ENCODE measurements around the gene MOK. TPM values are rescaled to one million over a fixed set of nuclear protein-coding genes. Genes with fewer than 3 reads are reported as not detected.
"Not testable (repeated sequence)": the region's sequence is repeated elsewhere in the genome, so short reads cannot be mapped to it uniquely, and the experiment has no call there.

The MOK gene
- total RNA-seq, 3 donors from 2014 or later = 3.2 to 5.5 (median 4.4) TPM

DNA sequence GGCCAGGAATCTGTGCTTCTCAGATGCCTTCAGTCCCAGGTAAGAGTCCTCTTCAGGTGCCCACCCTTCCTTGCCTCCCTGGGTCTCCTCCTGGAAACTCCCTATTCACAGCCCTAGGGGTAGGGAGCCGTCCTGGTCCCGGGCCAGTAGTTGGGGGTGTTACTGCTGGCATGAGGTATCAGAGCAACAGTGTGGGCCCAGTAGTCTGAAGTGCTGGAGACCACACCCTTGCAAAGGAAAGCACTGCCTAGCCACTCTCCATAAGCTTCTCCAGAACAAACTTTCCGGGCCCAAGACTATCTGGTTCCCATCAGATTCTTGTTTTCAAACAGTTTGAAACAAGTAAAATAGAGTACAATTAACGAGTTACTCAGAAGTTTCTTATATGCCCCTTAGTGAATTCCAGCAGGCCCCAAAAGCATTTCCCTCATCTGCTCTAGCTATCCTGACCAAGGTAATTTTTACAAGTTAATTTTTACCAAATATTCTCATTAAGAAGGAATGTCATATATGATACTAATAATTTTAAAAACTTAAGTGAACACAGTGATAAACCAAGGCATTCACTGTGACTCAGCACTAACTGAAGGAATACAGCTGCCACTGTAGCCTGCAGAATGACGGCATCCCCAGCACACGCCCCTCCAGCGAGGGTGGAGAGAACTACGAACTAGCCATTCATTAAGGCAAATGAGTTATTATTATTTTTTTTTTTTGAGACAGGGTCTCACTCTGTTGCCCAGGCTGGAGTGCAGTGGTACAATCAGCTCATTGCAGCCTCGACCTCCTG lies 49.4 kb downstream of the MOK start:
- no peaks in the 10 kb centered on the region for H3K36me3 Mint-ChIP-seq (ENCODE audit: insufficient read depth)
- H3K27me3 Mint-ChIP-seq (ENCODE audit: low read depth) = no peaks in the 10 kb centered on the region
- no peaks in the 10 kb centered on the region for H3K4me1 Mint-ChIP-seq (ENCODE audit: low read depth)
- ATAC-seq (no peak), DNase-seq (no peak)
- no peaks in the 10 kb centered on the region for H3K9me3 Mint-ChIP-seq
- H3K4me3 Mint-ChIP-seq = no peak overlapping the region

DNA sequence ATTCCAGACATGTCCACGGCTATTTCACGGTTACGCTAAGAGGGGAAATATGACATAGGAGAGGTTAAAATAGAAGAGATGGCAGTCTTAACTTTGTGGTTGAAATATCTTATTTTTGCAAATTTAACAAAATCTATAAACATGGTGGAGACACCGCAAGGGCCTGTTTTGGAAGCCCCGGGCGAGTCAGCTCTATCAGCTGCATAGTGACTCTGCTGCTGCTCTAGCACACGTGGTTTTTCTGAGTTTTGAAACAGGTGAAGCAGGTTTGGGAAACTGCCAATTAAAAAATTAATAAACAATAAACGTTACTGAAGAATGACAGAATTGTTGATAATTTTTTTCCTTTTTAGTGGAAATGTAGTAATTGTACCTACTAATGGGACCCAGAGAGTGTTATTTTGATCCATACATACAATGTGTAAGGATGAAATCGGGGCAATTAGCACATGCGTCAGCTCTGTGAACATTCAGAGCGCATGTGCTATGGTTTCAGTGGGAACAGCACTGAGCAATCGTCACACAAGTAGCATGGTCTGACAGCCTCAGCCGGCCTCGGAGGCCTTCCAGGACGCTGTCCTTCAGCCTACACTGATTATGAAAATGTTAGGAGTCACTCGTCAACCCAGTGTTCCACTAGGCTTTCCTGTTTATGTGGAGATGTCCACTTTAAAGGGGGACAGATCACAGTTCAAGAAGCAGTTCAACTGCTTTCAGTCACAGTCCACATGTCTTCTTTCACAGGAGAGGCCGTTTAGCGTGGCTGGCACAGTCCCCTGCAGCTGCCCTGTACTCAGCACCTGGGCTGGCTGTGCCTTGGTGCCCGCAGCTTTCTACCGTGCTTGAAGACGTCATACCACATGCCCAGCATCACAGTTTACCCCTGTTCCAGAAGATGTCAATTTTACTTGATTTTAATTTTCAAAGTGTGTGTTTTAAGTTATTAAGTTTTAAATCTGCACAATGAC lies 51.8 kb downstream of the MOK start:
- H3K27me3 Mint-ChIP-seq (ENCODE audit: low read depth) = no peaks in the 10 kb centered on the region
- no peaks in the 10 kb centered on the region for H3K36me3 Mint-ChIP-seq (ENCODE audit: insufficient read depth)
- no peaks in the 10 kb centered on the region for H3K9me3 Mint-ChIP-seq
- no peaks in the 10 kb centered on the region for H3K4me1 Mint-ChIP-seq (ENCODE audit: low read depth)
- no peak for ATAC-seq
- H3K4me3 Mint-ChIP-seq = no peak overlapping the region
- no peak for DNase-seq

DNA sequence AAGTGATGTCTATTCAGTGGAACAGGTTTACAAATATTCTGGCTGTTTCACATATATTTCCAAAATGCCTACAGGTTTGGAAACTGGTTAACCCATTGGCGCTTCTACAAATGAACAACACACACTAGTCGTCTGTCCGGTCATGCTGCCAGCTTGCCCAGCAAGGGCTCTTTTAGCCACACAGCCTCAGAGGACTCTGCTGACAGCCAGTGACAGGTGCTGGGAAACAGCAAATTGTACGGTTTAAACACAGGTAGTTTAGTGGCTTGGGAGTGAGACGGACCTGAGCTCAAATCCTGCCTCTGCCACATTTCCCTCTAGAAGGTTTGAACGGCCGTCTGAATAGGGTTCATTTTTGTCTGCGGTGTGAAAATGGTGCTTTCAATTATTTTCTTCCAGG lies 53.8 kb downstream of the MOK start:
- H3K9me3 Mint-ChIP-seq = no peaks in the 10 kb centered on the region
- H3K4me1 Mint-ChIP-seq (ENCODE audit: low read depth) = no peaks in the 10 kb centered on the region
- no peak overlapping the region for H3K4me3 Mint-ChIP-seq
- no peaks in the 10 kb centered on the region for H3K27me3 Mint-ChIP-seq (ENCODE audit: low read depth)
- no peaks in the 10 kb centered on the region for H3K36me3 Mint-ChIP-seq (ENCODE audit: insufficient read depth)
- DNase-seq (no peak), ATAC-seq (no peak)

DNA sequence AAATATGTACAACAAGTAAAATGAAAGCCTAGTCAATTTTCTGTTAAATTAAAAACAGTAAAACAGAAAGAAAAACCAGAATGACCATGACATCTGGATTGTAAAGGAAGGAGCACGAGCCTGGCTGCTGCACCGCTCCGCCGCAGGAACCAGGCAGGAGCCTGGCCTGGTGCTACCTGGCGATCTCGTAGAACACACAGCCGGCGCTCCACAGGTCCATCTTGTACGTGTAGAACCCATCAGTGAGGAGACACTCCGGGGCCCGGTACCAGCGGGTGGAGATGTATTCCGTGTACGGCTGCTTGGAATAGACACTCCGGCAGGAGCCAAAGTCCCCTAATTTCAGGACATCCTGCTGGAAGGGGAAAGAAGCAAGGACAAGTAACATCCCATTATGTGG lies 54.3 kb downstream of the MOK start:
- DNase-seq = no peak
- H3K4me1 Mint-ChIP-seq (ENCODE audit: low read depth) = no peaks in the 10 kb centered on the region
- no peaks in the 10 kb centered on the region for H3K27me3 Mint-ChIP-seq (ENCODE audit: low read depth)
- no peak overlapping the region for H3K4me3 Mint-ChIP-seq
- H3K36me3 Mint-ChIP-seq (ENCODE audit: insufficient read depth) = no peaks in the 10 kb centered on the region
- no peaks in the 10 kb centered on the region for H3K9me3 Mint-ChIP-seq
- ATAC-seq = no peak

DNA sequence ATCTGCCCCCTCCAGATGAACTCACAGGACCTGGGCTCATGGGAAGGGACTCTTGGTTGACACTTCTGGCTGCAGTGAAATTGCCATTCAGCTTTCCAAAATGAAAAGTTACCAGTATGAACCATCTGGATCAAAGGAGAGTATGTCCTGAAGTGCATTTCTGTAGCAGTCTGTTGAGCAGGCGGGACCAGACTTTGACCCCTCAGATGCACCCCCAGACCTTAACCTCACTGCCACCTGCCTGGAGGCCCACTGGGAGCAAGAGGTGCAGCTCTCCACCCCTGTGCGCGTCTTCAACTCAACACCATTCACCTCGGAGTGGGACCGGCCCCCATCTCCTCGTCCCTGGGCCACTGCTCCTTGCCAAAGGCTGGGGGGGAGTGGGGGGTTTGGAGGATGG lies 55.0 kb downstream of the MOK start:
- Mint-ChIP-seq H3K9me3 (no peaks in the 10 kb centered on the region), H3K4me1 (ENCODE audit: low read depth) (no peaks in the 10 kb centered on the region)
- no peak for DNase-seq

DNA sequence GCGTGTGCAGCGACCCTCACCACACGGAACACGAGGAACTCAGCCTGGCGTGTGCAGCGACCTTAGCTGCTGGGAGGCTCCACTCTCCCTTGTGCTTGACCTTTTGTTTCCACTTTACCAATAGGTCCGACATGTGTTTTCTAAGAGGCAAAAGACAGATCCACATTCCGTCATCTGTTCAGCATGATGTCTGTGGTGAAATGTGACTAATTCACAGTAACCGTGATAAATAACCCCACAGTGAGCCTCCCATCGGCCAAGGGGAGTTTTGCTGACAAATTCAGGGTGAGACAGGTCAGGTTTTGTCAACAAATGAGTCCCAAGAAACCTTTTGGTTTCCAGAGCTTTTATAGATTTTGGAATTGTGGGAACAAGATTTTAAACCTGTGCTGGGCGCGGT lies 55.9 kb downstream of the MOK start:
- DNase-seq = no peak
- H3K4me3 Mint-ChIP-seq = no peak overlapping the region
- no peaks in the 10 kb centered on the region for H3K36me3 Mint-ChIP-seq (ENCODE audit: insufficient read depth)
- no peaks in the 10 kb centered on the region for H3K4me1 Mint-ChIP-seq (ENCODE audit: low read depth)
- H3K27me3 Mint-ChIP-seq (ENCODE audit: low read depth) = no peaks in the 10 kb centered on the region
- no peak for ATAC-seq
- H3K9me3 Mint-ChIP-seq = no peaks in the 10 kb centered on the region

More for the DNA sequence above, 55.0 kb downstream of the MOK start:
- no peak for ATAC-seq
- Mint-ChIP-seq H3K27me3 (ENCODE audit: low read depth) (no peaks in the 10 kb centered on the region), H3K4me3 (no peak overlapping the region), H3K36me3 (ENCODE audit: insufficient read depth) (no peaks in the 10 kb centered on the region)

DNA sequence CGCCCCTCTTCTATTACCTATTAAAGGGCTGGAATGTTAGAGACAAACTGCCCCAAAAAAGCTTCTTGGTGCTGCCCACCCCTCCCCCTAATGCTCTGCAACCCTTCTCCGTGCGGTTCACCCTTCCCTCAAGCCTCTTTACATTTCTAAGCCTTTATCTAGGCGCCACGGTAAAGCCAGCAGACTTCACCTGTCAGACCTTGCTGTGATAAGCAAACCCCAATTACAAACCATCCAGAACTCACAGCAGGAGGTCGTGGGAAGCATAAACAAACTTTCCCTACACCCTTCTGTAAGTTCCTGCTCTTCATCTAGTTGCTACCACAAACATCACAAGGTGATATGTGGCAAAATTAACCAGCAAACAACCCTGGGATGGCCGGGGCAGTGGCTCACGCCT lies 56.8 kb downstream of the MOK start:
- Mint-ChIP-seq H3K4me1 (ENCODE audit: low read depth) (no peaks in the 10 kb centered on the region), H3K9me3 (no peaks in the 10 kb centered on the region), H3K4me3 (no peak overlapping the region), H3K36me3 (ENCODE audit: insufficient read depth) (no peaks in the 10 kb centered on the region), H3K27me3 (ENCODE audit: low read depth) (no peaks in the 10 kb centered on the region)
- DNase-seq = no peak
- ATAC-seq = no peak

DNA sequence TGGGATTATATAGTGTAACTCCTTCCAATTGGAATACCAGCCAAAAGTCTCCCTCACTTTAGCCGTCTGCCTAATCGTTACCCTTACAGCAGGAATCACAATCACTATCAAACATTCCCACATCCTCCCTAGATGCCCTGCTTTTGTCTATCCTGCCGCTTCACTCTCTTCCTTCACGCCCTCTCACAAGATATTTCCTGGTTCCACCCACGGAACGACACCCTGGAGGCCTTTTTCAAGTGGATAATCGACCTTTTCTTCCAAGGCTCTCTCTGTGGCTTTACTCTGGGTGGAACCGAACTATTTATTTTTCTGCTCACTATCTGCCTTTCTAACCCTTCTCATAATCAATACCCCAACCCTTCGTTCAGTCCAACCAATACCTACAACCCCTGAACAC lies 58.9 kb downstream of the MOK start:
- no peak for ATAC-seq
- Mint-ChIP-seq H3K36me3 (ENCODE audit: insufficient read depth) (no peaks in the 10 kb centered on the region), H3K9me3 (no peaks in the 10 kb centered on the region), H3K4me3 (no peak overlapping the region), H3K4me1 (ENCODE audit: low read depth) (no peaks in the 10 kb centered on the region), H3K27me3 (ENCODE audit: low read depth) (no peaks in the 10 kb centered on the region)
- DNase-seq = no peak

DNA sequence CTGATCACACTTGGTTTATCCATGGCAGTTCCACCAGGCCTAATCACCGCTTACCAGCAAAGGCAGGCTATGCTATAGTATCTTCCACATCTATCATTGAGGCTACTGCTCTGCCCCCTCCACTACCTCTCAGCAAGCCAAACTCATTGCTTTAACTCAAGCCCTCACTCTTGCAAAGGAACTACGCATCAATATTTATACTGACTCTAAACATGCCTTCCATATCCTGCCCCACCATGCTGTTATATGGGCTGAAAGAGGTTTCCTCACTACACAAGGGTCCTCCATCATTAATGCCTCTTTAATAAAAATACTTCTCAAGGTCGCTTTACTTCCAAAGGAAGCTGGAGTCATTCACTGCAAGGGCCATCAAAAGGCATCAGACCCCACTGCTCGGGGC lies 61.2 kb downstream of the MOK start:
- H3K4me1 Mint-ChIP-seq (ENCODE audit: low read depth); H3K9me3 Mint-ChIP-seq; ATAC-seq; DNase-seq; H3K27me3 Mint-ChIP-seq (ENCODE audit: low read depth); H3K36me3 Mint-ChIP-seq (ENCODE audit: insufficient read depth); H3K4me3 Mint-ChIP-seq: not testable (repeated sequence)

DNA sequence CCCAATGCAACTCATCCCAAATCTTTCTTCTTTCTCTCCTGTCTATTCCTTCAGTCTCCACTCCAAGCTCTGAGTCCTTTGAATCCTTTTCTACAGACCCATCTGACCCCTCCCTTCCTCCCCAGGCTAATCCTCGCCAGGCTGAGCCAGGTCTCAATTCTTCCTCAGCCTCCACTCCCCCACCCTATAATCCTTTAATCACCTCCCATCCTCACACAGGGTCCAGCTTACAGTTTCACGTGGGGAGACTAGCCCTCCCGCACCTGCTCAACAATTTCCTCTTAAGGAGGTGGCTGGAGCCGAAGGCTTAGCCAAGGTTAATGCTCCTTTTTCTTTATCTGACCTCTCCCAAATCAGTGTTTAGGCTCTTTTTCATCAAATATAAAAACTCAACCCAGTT lies 63.8 kb downstream of the MOK start:
- ATAC-seq (no peak), DNase-seq (no peak)
- no peaks in the 10 kb centered on the region for H3K4me1 Mint-ChIP-seq (ENCODE audit: low read depth)
- no peaks in the 10 kb centered on the region for H3K36me3 Mint-ChIP-seq (ENCODE audit: insufficient read depth)
- H3K9me3 Mint-ChIP-seq = no peaks in the 10 kb centered on the region
- H3K4me3 Mint-ChIP-seq = no peak overlapping the region
- H3K27me3 Mint-ChIP-seq (ENCODE audit: low read depth) = no peaks in the 10 kb centered on the region

DNA sequence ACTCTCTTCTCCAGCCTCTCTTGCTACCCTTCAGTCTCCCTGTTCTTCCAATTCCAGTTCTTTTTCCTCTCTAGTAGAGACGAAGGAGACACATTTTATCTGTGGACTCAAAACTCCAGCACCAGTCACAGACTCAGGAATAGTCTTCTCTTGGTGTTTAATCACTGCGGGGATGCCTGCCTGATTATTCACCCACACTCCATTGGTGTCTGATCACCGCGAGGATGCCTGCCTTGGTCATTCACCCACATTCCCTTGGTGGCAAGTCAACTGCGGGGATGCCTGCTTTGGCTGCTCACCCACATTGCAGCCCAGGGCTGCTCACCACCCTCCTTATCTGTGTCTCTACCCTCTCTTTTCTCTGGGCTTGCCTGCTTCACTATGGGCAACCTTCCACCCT lies 64.5 kb downstream of the MOK start:
- DNase-seq; ATAC-seq; H3K36me3 Mint-ChIP-seq (ENCODE audit: insufficient read depth); H3K27me3 Mint-ChIP-seq (ENCODE audit: low read depth); H3K4me1 Mint-ChIP-seq (ENCODE audit: low read depth); H3K9me3 Mint-ChIP-seq; H3K4me3 Mint-ChIP-seq: not testable (repeated sequence)

DNA sequence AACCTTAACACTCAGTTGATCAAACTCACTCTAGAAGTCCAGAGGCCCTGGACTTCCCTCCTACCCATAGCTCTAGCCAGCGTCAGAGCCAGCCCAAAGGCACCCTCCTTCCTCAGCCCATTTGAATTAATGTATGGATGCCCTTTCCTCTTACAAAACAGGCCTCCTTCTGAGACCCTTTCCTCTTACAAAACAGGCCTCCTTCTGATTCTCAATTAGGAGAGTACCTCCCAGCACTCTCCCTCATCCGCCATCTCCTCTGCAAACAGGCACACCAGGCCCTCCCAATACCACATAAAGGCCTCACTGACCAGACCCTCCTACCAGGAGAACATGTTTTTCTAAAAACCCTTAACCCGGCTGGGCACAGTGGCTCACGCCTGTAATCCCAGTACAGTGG lies 65.7 kb downstream of the MOK start:
- Mint-ChIP-seq H3K9me3 (no peaks in the 10 kb centered on the region), H3K4me3 (no peak overlapping the region), H3K36me3 (ENCODE audit: insufficient read depth) (no peaks in the 10 kb centered on the region), H3K27me3 (ENCODE audit: low read depth) (no peaks in the 10 kb centered on the region), H3K4me1 (ENCODE audit: low read depth) (no peaks in the 10 kb centered on the region)
- ATAC-seq (no peak), DNase-seq (no peak)

DNA sequence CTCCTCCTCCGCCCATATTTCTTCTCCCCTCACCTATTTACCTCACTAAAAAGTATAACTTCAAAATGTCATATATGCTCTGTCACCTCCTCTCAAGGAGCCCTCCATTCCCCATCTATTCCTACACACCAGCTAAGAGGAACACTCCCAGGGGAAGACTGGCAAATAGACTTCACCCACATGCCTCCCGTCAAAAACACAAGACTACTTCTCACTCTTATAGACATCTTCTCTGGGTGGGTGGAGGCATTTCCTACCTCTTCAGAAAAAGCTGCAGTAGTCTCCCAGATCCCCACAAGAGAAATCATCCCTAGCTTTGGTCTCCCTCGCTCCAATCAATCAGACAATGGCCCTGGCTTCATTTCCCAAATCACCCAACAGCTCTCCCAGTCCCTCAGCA lies 66.2 kb downstream of the MOK start:
- Mint-ChIP-seq H3K36me3 (ENCODE audit: insufficient read depth) (no peaks in the 10 kb centered on the region), H3K4me1 (ENCODE audit: low read depth) (no peaks in the 10 kb centered on the region), H3K9me3 (no peaks in the 10 kb centered on the region), H3K27me3 (ENCODE audit: low read depth) (no peaks in the 10 kb centered on the region), H3K4me3 (no peak overlapping the region)
- ATAC-seq = no peak
- DNase-seq = no peak

DNA sequence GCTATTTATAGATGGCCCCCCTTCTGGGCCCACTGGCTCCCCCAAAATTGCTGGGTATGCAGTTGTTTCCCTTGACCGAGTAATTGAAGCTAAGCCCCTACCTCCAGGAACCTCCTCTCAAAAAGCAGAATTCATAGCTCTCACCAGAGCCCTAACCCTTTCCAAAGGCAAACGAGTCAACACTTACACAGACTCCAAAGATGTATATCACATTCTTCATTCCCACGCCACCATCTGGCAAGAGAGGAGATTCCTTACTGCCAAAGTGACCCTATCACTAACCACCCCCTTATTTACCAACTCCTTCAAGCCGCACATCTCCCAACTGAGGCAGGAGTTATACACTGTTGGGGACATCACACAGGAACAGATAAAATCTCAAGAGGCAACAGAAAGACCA lies 66.8 kb downstream of the MOK start:
- no peaks in the 10 kb centered on the region for H3K36me3 Mint-ChIP-seq (ENCODE audit: insufficient read depth)
- ATAC-seq = no peak
- no peaks in the 10 kb centered on the region for H3K9me3 Mint-ChIP-seq
- DNase-seq = no peak
- no peaks in the 10 kb centered on the region for H3K27me3 Mint-ChIP-seq (ENCODE audit: low read depth)
- no peaks in the 10 kb centered on the region for H3K4me1 Mint-ChIP-seq (ENCODE audit: low read depth)
- H3K4me3 Mint-ChIP-seq = no peak overlapping the region

DNA sequence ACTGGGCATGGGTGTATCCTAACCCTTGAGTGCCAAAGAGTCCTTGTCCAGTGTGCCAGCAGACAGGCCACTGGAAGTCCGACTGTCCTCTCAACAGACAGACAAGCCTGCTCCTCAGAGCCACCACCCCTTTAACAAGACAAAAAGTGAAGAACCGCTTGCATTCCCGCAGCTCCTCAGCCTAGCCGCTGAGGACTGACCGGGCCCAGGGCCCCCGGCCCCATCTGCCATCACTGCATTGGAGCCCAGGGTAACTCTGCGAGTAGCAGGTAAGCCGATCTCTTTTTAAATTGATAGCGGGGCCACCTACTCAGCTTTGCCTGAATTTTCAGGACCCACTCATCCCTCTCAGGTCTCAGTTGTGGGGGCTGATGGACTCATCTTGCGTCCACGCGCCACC lies 68.9 kb downstream of the MOK start:
- Mint-ChIP-seq H3K4me3 (no peak overlapping the region), H3K4me1 (ENCODE audit: low read depth) (no peaks in the 10 kb centered on the region), H3K27me3 (ENCODE audit: low read depth) (no peaks in the 10 kb centered on the region), H3K9me3 (no peaks in the 10 kb centered on the region), H3K36me3 (ENCODE audit: insufficient read depth) (no peaks in the 10 kb centered on the region)
- DNase-seq = no peak
- ATAC-seq = no peak

Measured in activated T-cell treated with anti-CD3 and anti-CD28 coated beads, Interleukin-2, amount 50 U/mL, for 4 hours (primary cell).